ENCODE data around the gene NUAK2.

Gene NUAK2

GRCh38 chr1:205319081-205320018 lies 2.2 kb downstream of the NUAK2 start:
- DNase-seq (ENCODE audit: low spot score): no peak

GRCh38 chr1:205318231-205318991 lies 3.1 kb downstream of the NUAK2 start:
- DNase-seq (ENCODE audit: low spot score): no peak

GRCh38 chr1:205317311-205317917 lies 4.1 kb downstream of the NUAK2 start:
- DNase-seq (ENCODE audit: low spot score): no peak

- DNase-seq (ENCODE audit: low spot score): no peak
Measured at GRCh38 chr1:205316161-205316566, 5.4 kb downstream of the NUAK2 start.

GRCh38 chr1:205315008-205315618 lies 6.4 kb downstream of the NUAK2 start:
- DNase-seq (ENCODE audit: low spot score): no peak

- peak; percentile 70 for DNase-seq (ENCODE audit: low spot score)
Measured at GRCh38 chr1:205313563-205314308, 7.8 kb downstream of the NUAK2 start.

GRCh38 chr1:205312866-205313562 lies 8.5 kb downstream of the NUAK2 start:
- DNase-seq (ENCODE audit: low spot score): no peak

GRCh38 chr1:205310976-205311704 lies 10.4 kb downstream of the NUAK2 start:
- no peak for DNase-seq (ENCODE audit: low spot score)

GRCh38 chr1:205309741-205310140 lies 11.8 kb downstream of the NUAK2 start:
- no peak for DNase-seq (ENCODE audit: low spot score)

- no peak for DNase-seq (ENCODE audit: low spot score)
Measured at GRCh38 chr1:205306929-205307566, 14.5 kb downstream of the NUAK2 start.

GRCh38 chr1:205304695-205305070 lies 16.9 kb downstream of the NUAK2 start:
- no peak for DNase-seq (ENCODE audit: low spot score)

GRCh38 chr1:205304046-205304694 lies 17.4 kb downstream of the NUAK2 start:
- DNase-seq (ENCODE audit: low spot score): no peak

GRCh38 chr1:205303247-205303888 lies 18.2 kb downstream of the NUAK2 start:
- DNase-seq (ENCODE audit: low spot score): no peak

GRCh38 chr1:205301842-205302588 lies 19.5 kb downstream of the NUAK2 start:
- DNase-seq (ENCODE audit: low spot score): no peak

GRCh38 chr1:205301205-205301821 lies 20.2 kb downstream of the NUAK2 start:
- DNase-seq (ENCODE audit: low spot score): no peak

GRCh38 chr1:205300149-205300548 lies 21.4 kb downstream of the NUAK2 start:
- DNase-seq (ENCODE audit: low spot score): no peak

- DNase-seq (ENCODE audit: low spot score): no peak
Measured at GRCh38 chr1:205298191-205298994, 23.2 kb downstream of the NUAK2 start.

Measured in left forelimb (tissue), 1 donor.